H1 (cell line): ENCODE data around the gene GALNT9.

Source experiments
- ATF3 ChIP-seq: IDR thresholded peaks from 2 replicates; pipeline ENCODE4 v1.6.1; 2011; ENCODE audit warnings: low read depth, mild to moderate bottlenecking, low read length; ENCODE audit not compliant: insufficient read depth
- CHD2 ChIP-seq: IDR thresholded peaks from 2 replicates; pipeline ENCODE4 v1.6.1; 2012; ENCODE audit warnings: low read length, improper control_type of control experiment
- CTCF ChIP-seq, 3 experiments: IDR thresholded peaks; 1 replicate in 2 of 3; 2 replicates in 1 of 3; pipeline versions ENCODE4 v1.5.1 to v1.6.1; 2011; ENCODE audit warnings: low read length in 3 of 3, mild to moderate bottlenecking in 3 of 3, inconsistent platforms in 2 of 3, low read depth in 1 of 3, moderate library complexity in 1 of 3; ENCODE audit not compliant: insufficient read depth in 1 of 3; ENCODE audit errors: control extremely low read depth in 1 of 3
- EZH2 ChIP-seq: fragments of 200-600 bp; sonication (generic); IDR thresholded peaks from 2 replicates; pipeline ENCODE4 v1.7.1; 2012; ENCODE audit warnings: low read depth, mild to moderate bottlenecking, moderate library complexity, low read length, inconsistent platforms; ENCODE audit not compliant: severe bottlenecking
- KDM4A ChIP-seq: IDR thresholded peaks from one replicate; pipeline ENCODE4 v1.7.1; 2012; ENCODE audit warnings: low read depth, mild to moderate bottlenecking, moderate library complexity, low read length, inconsistent platforms; ENCODE audit not compliant: severe bottlenecking
- MAX ChIP-seq: IDR thresholded peaks from 2 replicates; pipeline ENCODE4 v1.6.1; 2012; ENCODE audit warnings: inconsistent platforms
- POLR2AphosphoS5 ChIP-seq: IDR thresholded peaks from 2 replicates; pipeline ENCODE4 v1.6.1; 2011; ENCODE audit warnings: low read depth, low read length
- RXRA ChIP-seq: IDR thresholded peaks from 2 replicates; pipeline ENCODE4 v1.6.1; 2011; ENCODE audit warnings: low read depth, mild to moderate bottlenecking, low read length, moderate library complexity; ENCODE audit not compliant: insufficient read depth
- SUZ12 ChIP-seq: fragments of 200-600 bp; sonication (generic); IDR thresholded peaks from 2 replicates; pipeline ENCODE4 v1.6.1; 2012; ENCODE audit warnings: mild to moderate bottlenecking, inconsistent platforms, low read length, moderate library complexity, mixed read lengths
- TAF1 ChIP-seq: IDR thresholded peaks from 2 replicates; pipeline ENCODE4 v1.6.1; 2011; ENCODE audit warnings: mild to moderate bottlenecking, low read depth, low read length
- TCF12 ChIP-seq: IDR thresholded peaks from 2 replicates; pipeline ENCODE4 v1.6.1; 2011; ENCODE audit warnings: low read depth, mild to moderate bottlenecking, low read length

- TF ChIP-seq CTCF (IDR thresholded peaks at IDR 0.05; ENCODE audit: control extremely low read depth in 1 of 3, insufficient read depth in 1 of 3, low read depth in 1 of 3, low read length in 3 of 3) (no peak), TAF1 (no peak), POLR2AphosphoS5 (no peak), EZH2 (no peak), TCF12 (no peak), ATF3 (no peak), CHD2 (no peak), RXRA (no peak), SUZ12 (no peak), KDM4A (no peak), MAX (no peak)
These were observed 73.7 kb downstream of the GALNT9 start for GRCh38 chr12:132255642-132256041.
